OCI-LY1 (cell line): ENCODE data around the gene SLC44A2.

Source experiments
- CTCF ChIP-seq: fragments of 200-600 bp; sonication (generic), shearing (Covaris generic); IDR thresholded peaks from 2 replicates; pipeline ENCODE4 v1.5.1; 2017; ENCODE audit warnings: mild to moderate bottlenecking, antibody characterized with exemption, low read length, moderate library complexity, mixed read lengths
- EZH2 ChIP-seq: fragments of 200-600 bp; sonication (generic), shearing (Covaris generic); IDR thresholded peaks from 2 replicates; pipeline ENCODE4 v1.8.0; 2017; ENCODE audit warnings: borderline replicate concordance, mixed run types, mild to moderate bottlenecking, antibody characterized with exemption, low read length, moderate library complexity, mixed read lengths

- TF ChIP-seq CTCF = no peak
- no peak for TF ChIP-seq EZH2
Measured at GRCh38 chr19:10639836-10640235, 14.5 kb downstream of the SLC44A2 start.
